ENCODE measurements around the gene SLC9B1.

The SLC9B1 gene, protein sequence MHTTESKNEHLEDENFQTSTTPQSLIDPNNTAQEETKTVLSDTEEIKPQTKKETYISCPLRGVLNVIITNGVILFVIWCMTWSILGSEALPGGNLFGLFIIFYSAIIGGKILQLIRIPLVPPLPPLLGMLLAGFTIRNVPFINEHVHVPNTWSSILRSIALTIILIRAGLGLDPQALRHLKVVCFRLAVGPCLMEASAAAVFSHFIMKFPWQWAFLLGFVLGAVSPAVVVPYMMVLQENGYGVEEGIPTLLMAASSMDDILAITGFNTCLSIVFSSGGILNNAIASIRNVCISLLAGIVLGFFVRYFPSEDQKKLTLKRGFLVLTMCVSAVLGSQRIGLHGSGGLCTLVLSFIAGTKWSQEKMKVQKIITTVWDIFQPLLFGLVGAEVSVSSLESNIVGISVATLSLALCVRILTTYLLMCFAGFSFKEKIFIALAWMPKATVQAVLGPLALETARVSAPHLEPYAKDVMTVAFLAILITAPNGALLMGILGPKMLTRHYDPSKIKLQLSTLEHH

GRCh38 chr4:103019308-103020124 is at the start of gene SLC9B1:
SLC9B1 (minus strand) TSS chr4:103019705; CDS start chr4:102991711, 27,994 bp downstream.
- DNase-seq (ENCODE audit: low read depth) = peak; percentile 96

- no peak for DNase-seq (ENCODE audit: low read depth)
These were observed 48.5 kb upstream of the SLC9B1 start for GRCh38 chr4:103067841-103068547.

- no peak for DNase-seq (ENCODE audit: low read depth)
These were observed 41.1 kb upstream of the SLC9B1 start for GRCh38 chr4:103060453-103061148.

DNA sequence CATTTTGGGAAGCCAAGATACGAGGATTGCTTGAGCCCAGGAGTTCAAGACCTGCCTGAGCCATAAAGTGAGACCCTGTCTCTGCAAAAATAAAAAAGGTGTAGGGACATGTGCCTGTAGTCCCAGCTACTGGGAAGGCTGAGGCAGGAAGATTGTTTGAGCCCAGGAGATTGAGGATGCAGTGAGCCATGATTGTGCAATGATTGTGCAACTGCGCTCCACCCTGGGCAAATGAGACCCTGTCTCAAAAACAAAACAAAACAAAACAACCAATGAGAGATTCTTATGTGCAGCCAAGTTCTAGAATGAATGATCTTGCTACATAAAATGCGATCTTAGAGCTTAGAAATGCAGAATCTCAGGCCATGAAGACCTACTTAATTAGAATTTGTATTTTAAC is 34.5 kb upstream of the SLC9B1 start:
- DNase-seq (ENCODE audit: low read depth) = no peak

DNA sequence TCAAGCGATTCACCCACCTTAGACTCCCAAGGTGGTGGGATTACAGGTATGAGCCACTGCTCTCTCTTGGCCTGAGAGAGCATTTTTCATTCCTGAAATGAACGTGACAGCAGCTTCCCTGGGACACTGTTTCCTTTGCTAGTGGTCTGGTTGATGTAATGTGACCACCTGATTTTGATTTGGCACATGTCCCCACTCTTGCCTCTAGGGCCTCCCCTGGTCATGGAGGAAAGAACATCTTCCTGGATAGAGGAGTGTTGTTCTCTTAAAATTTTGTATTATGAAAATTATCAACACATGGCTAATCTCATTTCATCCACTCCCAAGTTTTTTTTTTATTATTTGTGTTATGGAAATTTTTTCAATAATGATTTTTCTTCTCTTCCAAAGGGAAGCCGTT is 33.3 kb upstream of the SLC9B1 start:
- DNase-seq (ENCODE audit: low read depth) = no peak

GRCh38 chr4:103052145-103052544 is 32.6 kb upstream of the SLC9B1 start:
- no peak for DNase-seq (ENCODE audit: low read depth)

DNA sequence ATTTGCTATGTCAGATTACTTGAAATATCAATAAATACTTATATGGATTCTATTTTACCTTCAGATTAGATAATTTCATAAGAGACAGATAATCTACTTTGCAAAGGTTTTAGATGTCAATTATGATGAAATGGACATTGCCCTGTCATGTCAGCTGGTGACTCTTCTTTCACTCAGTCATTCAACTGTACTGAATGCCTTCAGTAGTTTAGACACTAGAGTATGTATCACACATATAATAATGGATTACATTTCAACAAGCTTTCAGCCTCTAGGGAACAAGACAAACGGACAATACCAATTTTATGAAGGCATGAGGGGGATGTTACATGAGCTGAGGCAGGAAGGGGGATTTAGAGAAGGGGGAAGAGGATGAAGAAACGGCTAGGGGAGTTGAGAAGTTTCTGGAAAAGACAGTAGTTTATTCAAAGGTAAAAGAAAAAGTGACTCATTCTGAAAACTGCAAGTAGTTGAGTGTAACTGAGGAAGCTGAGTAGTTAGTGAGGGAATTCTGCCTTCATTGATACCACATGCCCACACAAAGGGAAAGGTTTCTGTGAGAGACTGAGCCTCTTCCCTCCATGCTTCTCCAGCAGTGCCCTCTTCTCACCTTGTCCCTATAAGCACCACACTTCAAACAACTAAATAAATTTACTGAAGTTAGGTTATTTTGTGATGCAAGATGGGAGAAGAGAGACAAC is 31.4 kb upstream of the SLC9B1 start:
- DNase-seq (ENCODE audit: low read depth) = no peak

DNA sequence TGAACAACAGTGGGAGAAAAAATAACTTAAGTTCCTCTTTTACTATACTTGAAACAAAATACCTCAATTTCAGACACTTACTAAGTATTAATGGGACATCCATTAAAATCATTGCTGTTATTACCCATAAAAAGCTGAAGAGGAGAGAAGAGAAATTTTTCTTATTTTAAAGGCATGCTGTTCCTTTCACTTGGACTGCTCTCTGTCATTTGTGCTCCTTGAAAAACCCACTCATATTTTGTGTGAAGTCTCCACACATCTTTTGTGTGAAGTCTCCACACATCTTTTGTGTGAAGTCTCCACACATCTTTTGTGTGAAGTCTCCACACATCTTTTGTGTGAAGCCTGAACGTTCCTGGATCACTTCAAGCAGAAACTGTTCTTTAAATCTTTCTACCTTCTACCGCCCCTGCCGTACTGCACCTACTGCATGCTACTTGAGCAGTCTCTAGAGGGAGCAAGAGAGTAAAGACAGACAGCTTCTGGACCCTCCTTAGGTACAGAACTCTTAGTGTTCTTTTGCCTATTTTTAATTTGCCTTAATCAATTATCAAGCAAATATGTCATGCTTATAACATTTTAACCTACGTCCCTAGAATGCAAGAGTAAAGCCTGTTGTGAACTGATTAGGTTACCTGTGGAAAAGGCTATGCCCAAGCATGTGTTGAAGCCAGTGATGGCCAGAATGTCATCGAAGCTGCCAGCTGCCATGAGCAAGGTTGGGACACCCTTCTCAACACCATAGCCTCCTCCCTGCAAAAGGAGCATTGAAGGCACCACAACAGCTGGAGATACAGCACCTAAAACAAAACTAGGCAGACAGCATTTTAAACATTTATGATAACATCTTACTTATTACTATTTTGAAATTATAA is 27.1 kb upstream of the SLC9B1 start:
- DNase-seq (ENCODE audit: low read depth) = peak; percentile 20

DNA sequence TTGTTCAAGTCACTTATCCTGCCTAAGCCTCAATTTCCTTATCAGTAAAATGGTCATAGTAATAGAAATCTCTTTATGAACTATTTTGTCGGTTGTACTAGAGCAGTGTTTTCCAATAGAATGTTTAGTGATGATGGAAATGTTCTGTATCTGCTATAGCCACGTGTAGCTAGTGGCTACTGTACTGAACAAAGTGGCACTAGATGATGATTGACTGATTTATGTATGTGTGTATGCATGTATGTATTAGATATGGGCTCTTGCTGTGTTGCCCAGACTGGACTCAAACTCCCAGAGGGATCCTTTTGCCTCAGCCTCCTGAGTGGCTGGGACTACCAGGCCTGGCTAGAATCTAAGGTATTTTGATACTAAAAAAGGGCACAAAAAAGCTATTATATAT is 24.7 kb upstream of the SLC9B1 start:
- no peak for DNase-seq (ENCODE audit: low read depth)

DNA sequence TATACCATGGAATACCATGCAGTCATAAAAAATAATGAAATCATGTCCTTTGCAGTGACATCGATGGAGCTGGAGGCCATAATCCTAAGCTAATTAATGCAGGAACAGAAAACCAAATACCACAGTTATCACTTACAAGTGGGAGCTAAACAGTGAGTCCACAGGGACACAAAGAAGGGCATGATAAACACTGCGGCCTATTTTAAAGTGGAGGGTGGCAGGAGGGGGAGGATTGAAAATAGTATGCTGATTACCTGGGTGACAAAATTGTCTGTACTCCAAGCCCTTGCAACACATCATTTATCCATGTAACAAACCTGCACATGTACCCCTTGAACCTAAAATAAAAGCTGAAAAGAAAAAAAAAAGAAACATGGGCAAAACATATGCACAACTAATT is 16.7 kb upstream of the SLC9B1 start:
- no peak for DNase-seq (ENCODE audit: low read depth)

DNA sequence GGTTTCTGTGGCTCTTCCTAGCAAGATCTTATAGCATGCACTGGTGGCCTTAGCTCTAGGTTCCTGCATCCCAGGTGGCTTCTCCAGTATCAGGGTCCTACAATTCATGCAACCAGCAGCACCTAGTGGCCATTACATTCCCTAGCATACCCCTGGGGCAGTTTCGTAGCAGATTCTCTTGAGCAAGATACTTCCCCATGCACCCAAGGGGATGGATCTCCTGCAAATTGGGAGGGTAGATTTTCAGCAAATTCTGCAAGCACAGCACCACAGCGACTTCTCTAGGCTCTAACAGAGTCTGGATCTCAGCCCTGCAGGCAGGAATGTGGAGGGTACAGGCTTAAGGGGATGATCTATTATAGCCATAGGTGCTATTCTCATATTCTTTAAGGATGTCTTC is 13.1 kb upstream of the SLC9B1 start:
- no peak for DNase-seq (ENCODE audit: low read depth)

DNA sequence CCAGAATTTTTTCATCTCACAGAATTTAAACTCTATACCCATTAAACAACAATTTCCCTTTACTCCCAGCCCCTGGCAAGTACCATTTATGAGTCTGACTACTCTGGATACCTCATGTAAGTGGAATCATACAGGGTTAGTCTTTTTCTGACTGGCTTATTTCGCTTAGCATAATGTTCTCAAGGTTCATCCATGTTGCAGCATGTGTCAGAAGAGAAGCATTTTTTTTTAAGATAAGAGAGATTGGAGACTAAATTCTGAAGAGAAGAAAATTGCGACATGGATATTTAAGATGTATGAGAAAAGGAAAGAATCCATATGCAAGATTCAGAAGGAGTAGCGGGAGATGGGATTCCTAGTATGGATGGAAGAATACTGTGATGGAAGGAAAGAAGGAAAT is 11.3 kb upstream of the SLC9B1 start:
- DNase-seq (ENCODE audit: low read depth) = no peak

- no peak for DNase-seq (ENCODE audit: low read depth)
These were observed 9.8 kb upstream of the SLC9B1 start for GRCh38 chr4:103029300-103029699.

DNA sequence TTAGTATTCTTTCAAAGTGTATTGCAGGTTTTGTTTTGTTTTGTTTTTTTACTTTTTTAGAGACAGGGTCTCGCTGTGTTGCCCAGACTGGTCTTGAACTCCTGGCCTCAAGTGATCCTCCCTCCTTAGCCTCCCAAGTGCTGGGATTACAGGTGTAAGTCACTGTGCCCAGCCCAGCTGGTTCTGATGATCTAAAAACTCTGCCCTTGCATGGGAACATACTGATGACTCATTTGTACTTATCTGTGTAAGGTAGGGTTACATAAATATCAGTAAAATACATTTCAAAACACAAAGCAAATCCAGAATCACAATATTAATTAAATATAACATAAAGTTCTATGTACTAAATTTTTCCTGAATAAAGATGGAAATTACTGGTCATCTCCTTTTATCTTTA is 7.4 kb upstream of the SLC9B1 start:
- no peak for DNase-seq (ENCODE audit: low read depth)

DNA sequence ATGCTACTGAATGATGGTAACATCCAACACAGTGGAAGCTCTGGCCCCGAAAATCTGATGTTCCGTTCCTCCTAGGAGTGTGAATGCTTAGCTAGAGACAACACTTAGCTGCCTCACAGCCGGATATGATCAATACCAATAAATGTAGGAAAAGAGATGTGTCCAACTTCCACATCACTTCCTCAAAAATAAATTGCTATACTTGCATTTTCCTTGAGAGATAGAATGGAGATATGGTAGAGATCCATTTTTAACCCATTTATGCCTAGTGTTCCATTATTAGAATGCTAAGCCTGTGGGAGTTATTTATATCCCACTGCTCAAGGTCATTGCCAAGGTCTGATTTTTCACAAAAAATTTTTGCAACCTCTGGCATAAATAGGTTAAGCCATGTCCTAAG is 5.5 kb upstream of the SLC9B1 start:
- no peak for DNase-seq (ENCODE audit: low read depth)

GRCh38 chr4:103021120-103021519 is 1.6 kb upstream of the SLC9B1 start:
- no peak for DNase-seq (ENCODE audit: low read depth)

DNA sequence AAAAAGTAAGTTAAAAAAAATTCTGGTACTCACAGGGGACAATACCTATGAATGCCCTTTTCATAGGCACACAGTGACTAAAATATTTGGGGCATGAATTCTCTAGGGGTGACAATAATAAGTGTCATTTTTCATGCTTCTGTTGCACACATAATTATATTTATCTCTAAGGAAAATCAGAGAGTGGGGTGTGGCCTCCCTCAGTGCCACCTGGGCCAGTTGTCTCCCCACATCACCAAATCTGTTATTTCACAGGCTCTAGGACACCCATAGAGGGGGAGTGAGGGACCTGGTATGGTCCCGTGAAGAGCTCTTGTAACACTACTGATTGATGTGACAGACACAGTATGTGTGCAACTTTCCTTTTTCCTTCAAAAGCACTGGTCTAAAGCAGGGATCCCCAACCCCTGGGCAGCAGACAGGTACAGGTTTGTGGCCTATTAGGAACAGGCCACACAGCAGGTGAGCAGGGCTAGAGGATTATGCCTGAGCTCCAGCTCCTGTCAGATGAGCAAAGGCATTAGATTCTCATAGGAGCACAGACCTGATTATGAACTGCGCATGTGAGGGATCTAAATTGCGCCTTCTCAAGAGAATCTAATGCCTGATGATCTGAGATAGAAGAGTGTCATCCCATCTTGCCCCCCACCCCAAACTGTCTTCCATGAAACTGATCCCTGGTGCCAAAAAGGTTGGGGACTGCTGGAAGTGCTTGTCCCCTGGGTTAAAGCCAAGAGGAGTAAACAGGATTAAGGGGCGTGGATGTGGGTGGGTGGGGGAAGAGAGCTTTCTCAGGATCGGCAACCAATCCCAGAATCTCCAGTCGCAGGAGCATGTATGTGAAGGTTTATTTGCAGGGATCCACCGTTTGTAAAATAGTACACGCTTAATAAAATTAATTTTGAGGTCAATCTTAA is 856 bp downstream of the SLC9B1 start:
- DNase-seq (ENCODE audit: low read depth) = no peak

GRCh38 chr4:103012551-103012950 is 7.0 kb downstream of the SLC9B1 start:
- DNase-seq (ENCODE audit: low read depth) = no peak

DNA sequence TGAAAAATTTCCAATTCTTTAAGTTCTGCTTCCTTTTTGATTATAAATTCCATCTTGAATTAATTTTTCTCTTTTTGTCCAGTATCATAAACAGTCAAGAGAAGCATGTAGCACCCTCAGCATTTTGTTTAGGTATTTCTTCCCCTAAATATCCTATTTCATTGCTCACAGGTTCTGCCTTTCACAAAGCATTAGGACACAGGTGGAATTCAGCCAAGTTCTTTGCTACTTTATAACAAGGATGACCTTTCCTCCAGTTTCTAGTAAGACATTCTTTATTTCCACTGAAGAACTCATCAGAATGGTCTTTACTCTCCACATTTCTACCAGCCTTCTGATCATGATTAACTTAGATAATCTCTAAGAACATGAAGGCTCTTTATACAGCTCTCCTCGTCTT is 7.4 kb downstream of the SLC9B1 start:
- peak; percentile 44 for DNase-seq (ENCODE audit: low read depth)
